Omental fat pad (tissue), 4 donors: ENCODE results near the gene UBD. TPM values are rescaled to one million over a fixed set of nuclear protein-coding genes. Genes with fewer than 3 reads are reported as not detected.

Experiments
- ATAC-seq: fragments of 150-250 bp; one replicate; pipeline ENCODE4 v1.9.1; 2016; ENCODE audit warnings: mild to moderate bottlenecking, moderate library complexity; ENCODE audit not compliant: low FRiP score
- DNase-seq: peaks from one replicate; pipeline ENCODE4 v3.0.0-alpha.2; 2019; ENCODE audit warnings: low spot score
- total RNA-seq, 4 donors: library from RNA; depleted of rRNA; stranded (reverse); fragments of >200 nt; gene quantifications; one replicate each; pipeline ENCODE4 v1.1.0, GENCODE V29; 2016
- TF ChIP-seq, protein P1 (sequence below), 3 donors: fragments of 450-650 bp; IDR thresholded peaks; one replicate each; pipeline ENCODE4 v1.5.1; 2016 to 2017; ENCODE audit warnings: antibody characterized with exemption in 3 of 3, mild to moderate bottlenecking in 3 of 3, moderate library complexity in 2 of 3

The UBD gene
- total RNA-seq, 4 donors from 2014 or later: 1.1 to 4.9 TPM; not detected in 2

DNA sequence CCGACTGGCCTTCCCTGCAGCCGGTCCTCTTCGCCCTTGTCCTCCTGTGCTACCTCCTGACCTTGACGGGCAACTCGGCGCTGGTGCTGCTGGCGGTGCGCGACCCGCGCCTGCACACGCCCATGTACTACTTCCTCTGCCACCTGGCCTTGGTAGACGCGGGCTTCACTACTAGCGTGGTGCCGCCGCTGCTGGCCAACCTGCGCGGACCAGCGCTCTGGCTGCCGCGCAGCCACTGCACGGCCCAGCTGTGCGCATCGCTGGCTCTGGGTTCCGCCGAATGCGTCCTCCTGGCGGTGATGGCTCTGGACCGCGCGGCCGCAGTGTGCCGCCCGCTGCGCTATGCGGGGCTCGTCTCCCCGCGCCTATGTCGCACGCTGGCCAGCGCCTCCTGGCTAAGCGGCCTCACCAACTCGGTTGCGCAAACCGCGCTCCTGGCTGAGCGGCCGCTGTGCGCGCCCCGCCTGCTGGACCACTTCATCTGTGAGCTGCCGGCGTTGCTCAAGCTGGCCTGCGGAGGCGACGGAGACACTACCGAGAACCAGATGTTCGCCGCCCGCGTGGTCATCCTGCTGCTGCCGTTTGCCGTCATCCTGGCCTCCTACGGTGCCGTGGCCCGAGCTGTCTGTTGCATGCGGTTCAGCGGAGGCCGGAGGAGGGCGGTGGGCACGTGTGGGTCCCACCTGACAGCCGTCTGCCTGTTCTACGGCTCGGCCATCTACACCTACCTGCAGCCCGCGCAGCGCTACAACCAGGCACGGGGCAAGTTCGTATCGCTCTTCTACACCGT, 6.1 kb downstream of the UBD start:
- TF ChIP-seq, protein P1, sequence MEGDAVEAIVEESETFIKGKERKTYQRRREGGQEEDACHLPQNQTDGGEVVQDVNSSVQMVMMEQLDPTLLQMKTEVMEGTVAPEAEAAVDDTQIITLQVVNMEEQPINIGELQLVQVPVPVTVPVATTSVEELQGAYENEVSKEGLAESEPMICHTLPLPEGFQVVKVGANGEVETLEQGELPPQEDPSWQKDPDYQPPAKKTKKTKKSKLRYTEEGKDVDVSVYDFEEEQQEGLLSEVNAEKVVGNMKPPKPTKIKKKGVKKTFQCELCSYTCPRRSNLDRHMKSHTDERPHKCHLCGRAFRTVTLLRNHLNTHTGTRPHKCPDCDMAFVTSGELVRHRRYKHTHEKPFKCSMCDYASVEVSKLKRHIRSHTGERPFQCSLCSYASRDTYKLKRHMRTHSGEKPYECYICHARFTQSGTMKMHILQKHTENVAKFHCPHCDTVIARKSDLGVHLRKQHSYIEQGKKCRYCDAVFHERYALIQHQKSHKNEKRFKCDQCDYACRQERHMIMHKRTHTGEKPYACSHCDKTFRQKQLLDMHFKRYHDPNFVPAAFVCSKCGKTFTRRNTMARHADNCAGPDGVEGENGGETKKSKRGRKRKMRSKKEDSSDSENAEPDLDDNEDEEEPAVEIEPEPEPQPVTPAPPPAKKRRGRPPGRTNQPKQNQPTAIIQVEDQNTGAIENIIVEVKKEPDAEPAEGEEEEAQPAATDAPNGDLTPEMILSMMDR (IDR thresholded peaks at IDR 0.05): no peak
- DNase-seq (peak; percentile 31), ATAC-seq (peak; percentile 84)

DNA sequence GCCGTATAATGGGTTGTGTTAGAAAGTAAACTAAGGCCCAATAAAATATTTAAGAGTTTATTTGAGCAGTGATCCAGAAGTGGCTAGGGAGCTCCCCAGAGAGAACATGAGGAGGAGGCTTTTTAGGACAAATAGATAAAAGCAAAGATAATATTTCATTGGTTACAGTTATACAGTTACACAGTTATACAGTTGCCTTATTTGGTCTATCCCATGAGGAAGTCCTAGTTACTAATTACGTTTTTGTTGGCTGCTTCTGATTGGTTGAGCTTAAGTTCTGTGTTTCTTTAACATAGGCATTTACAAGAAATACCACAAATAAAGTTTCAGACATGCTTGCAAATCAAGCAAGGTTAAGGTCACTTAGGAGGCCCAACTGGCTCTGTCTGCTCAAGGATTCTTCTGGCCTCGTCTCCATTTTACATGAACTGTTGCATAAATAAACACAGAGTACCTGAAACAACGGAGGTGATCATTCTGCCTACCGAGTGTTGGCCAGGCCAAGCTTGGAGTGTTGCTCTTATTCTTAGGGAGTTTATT, 7.0 kb downstream of the UBD start:
- TF ChIP-seq, protein P1 (IDR thresholded peaks at IDR 0.05): no peak

DNA sequence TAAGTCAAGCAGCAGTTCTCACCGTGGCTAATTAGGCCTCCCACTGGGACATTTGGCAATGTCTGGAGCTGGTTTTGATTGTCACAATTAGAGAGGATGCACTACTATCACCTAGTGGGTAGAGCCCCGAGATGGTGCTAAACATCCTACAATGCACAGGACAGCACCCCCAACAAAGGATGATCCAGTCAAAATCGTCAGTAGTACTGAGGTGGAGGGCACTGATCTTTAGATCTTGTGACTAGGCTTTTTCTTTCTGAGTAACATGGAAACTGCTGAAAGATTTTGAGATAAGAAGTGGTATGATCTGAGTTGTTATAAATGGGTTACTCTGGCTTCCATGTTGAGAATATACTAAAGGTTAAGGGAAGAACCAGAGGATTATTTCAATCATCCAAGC, 12.0 kb downstream of the UBD start:
- DNase-seq (no peak), ATAC-seq (no peak)
- TF ChIP-seq, protein P1 (IDR thresholded peaks at IDR 0.05): no peak

More for the DNA sequence above, 7.0 kb downstream of the UBD start:
- ATAC-seq (peak; percentile 60), DNase-seq (no peak)

DNA sequence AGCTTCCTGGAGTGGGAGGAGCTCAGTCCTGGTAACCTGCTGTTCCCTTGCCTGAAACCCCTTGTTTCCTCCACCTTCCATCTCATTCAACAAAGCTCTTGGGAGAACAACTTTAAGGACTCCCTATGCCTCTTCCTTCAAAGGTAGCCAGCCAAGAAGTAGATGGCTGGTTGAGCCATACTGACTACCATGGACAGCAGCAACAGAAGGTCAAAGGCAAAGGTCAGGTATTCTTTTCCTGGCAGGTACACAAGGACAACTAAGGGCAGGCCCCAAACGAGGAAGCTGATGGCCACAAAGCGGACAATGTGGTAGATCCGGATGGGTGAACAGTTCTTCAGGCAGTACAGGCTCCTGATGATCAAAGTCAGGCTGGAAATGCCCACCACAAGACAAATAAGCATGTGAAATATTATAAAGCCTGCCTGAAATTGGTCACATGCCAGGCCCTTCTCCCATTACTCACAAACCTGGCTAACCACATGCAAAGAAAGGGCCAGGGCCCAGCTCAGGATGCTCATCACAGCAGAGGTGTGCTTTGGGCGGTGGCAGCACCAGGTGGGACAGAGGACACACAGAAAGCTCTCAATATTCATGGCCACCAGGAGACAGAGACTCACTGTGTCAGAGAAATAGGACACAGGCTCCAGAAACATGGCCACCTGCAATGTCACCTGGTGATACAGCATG, 21.7 kb downstream of the UBD start:
- TF ChIP-seq, protein P1 (IDR thresholded peaks at IDR 0.05): no peak
- no peak for DNase-seq
- ATAC-seq: no peak

DNA sequence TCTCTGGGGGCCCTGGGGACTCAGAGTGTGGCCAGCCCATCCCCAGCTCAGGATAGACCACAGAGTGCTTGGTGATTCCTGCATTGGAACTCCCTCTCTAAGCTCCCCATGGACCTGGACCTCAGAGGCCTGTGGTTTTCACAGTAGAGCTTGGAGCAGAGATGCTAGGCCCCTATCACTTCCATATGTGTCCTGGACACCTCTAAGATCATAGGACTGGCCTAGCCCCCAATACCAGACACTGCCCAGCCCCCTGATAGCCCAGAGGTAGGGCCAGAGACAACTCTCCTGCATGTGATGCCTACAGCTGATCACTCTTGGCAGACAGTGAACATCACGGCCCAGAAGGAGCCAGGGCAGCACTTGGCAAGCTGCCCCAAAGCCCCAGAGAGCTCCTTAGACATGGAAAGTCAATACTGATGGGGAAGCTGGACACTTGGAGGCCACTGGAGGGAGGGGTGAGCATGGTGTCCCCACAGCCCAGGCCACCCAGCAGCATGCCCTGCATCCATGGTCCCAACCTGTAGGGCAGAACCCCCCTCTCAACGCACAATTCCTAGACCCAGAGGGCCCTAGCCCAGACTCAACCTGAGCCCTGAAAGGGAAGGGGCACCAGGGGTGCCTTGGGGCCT, 27.1 kb downstream of the UBD start:
- DNase-seq (no peak), ATAC-seq (no peak)
- TF ChIP-seq, protein P1 (IDR thresholded peaks at IDR 0.05): no peak

DNA sequence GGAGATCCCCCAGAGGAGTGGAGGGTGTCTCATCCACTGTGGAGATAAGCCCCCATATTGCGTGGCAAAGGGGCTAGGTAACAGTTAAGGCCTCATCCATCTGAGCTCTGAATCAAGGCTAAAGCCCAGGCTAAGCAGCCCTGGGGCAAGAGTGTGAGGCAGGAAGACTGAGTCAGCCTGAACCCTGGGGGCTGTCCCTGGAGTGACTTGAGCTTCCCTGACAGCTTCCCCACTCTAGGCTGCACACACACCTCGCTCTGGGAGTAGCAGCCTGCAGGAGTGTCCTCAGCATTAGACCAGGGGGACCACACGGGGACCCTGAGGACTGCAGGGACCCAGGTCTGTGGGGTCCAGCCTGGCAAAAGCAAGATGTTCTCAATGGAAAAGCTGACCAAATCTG, 27.9 kb downstream of the UBD start:
- ATAC-seq (no peak), DNase-seq (no peak)

More for the DNA sequence above, 27.9 kb downstream of the UBD start:
- TF ChIP-seq, protein P1 (IDR thresholded peaks at IDR 0.05): no peak
